HepG2 (cell line): Measurements from ENCODE around the gene MED15. TPM values are rescaled to one million over a fixed set of nuclear protein-coding genes. Genes with fewer than 3 reads are reported as not detected.

ENCODE experiments used
- ATAC-seq: fragments of 200-7000 bp; cut with Tn5 transposase; 3 replicates; pipeline ENCODE4 v1.9.1; 2020; ENCODE audit warnings: mild to moderate bottlenecking, moderate library complexity
- BruUV-seq: library from RNA; stranded (reverse); fragments of 400-500 nt; replicated peaks from 2 replicates; lab custom pipeline; 2021; lab: Mats Ljungman, UMichigan
- CTCF ChIA-PET: fragments of 300-600 bp; formaldehyde crosslinking; extraction: SDS; loops from one replicate; lab custom pipeline; 2021; ENCODE audit warnings: low total read pairs, inconsistent platforms, low intra/inter-chr PET ratio; lab: Yijun Ruan, JAX
- POLR2A ChIA-PET: fragments of 350-600 bp; sonication (Branson Sonifier 250); formaldehyde crosslinking; loops from one replicate; lab custom pipeline; 2020; ENCODE audit warnings: antibody characterized with exemption, inconsistent platforms; lab: Yijun Ruan, JAX
- DNase-seq: peaks from one replicate; pipeline ENCODE4 v3.0.0-alpha.2; 2015; ENCODE audit warnings: low spot score
- FAIRE-seq: peaks from 3 replicates; lab custom pipeline; 2011; peaks lifted over from hg19 to GRCh38; lab: Jason Lieb, UNC
- H2AFZ ChIP-seq: one replicate; pipeline ENCODE4 v1.6.1; 2011; ENCODE audit warnings: low read length, inconsistent platforms
- H3K27ac ChIP-seq: fragments of 300-600 bp; 3 replicates; pipeline ENCODE4 v1.8.0; 2011; ENCODE audit warnings: mixed run types, mild to moderate bottlenecking, mixed read lengths, low read length, inconsistent platforms; ENCODE audit not compliant: insufficient read depth; ENCODE audit errors: extremely low read length
- H3K27me3 ChIP-seq, 2 experiments: fragments of 200-600 bp in 1 of 2; 2 replicates in 1 of 2; 3 replicates in 1 of 2; pipeline versions ENCODE4 v1.6.0 to v1.8.0; 2011; ENCODE audit warnings: low read length in 2 of 2, mild to moderate bottlenecking in 2 of 2, moderate library complexity in 2 of 2, inconsistent platforms in 1 of 2; ENCODE audit not compliant: insufficient read depth in 2 of 2, control insufficient read depth in 1 of 2
- H3K36me3 ChIP-seq, 2 experiments: fragments of 200-600 bp in 1 of 2; replicated peaks in 1 of 2; 2 replicates in 1 of 2; 3 replicates in 1 of 2; pipeline versions ENCODE4 v1.5.1 to v1.8.0; 2011; ENCODE audit warnings: low read length in 2 of 2, inconsistent platforms in 1 of 2; ENCODE audit not compliant: insufficient read depth in 2 of 2, control insufficient read depth in 1 of 2
- H3K4me1 ChIP-seq: 2 replicates; pipeline ENCODE4 v1.5.1; 2012; ENCODE audit warnings: low read length, inconsistent platforms; ENCODE audit not compliant: insufficient read depth
- H3K4me2 ChIP-seq: 2 replicates; pipeline ENCODE4 v1.6.0; 2011; ENCODE audit warnings: low read depth, low read length, inconsistent platforms
- H3K4me3 ChIP-seq, 3 experiments: fragments of 200-600 bp in 1 of 3; sonication (generic), shearing (Covaris generic) in 1 of 3; replicated peaks in 1 of 3; 2 replicates each; pipeline ENCODE4 v1.5.1; 2011 to 2016; ENCODE audit warnings: low read length in 3 of 3, inconsistent platforms in 2 of 3, low read depth in 2 of 3, mild to moderate bottlenecking in 2 of 3, control low read depth in 1 of 3, mixed read lengths in 1 of 3; ENCODE audit not compliant: insufficient read depth in 1 of 3
- H3K79me2 ChIP-seq: one replicate; pipeline ENCODE4 v1.6.1; 2011; ENCODE audit warnings: low read length, inconsistent platforms; ENCODE audit not compliant: insufficient read depth
- H3K9ac ChIP-seq: 2 replicates; pipeline ENCODE4 v1.6.0; 2011; ENCODE audit warnings: mild to moderate bottlenecking, low read depth, low read length, inconsistent platforms; ENCODE audit not compliant: insufficient read depth
- H3K9me3 ChIP-seq: 2 replicates; pipeline ENCODE4 v1.5.1; 2012; ENCODE audit warnings: mild to moderate bottlenecking, low read length
- H4K20me1 ChIP-seq: 2 replicates; pipeline ENCODE4 v1.6.0; 2011; ENCODE audit warnings: inconsistent platforms, mild to moderate bottlenecking, low read length, moderate library complexity; ENCODE audit not compliant: insufficient read depth
- HOXA7 ChIP-seq: sonication (generic); formaldehyde crosslinking; IDR thresholded peaks from 2 replicates; pipeline ENCODE4 v1.8.1; 2022; ENCODE audit warnings: mild to moderate bottlenecking, missing genetic modification reagents, moderate library complexity
- KDM5B ChIP-seq: sonication (generic); formaldehyde crosslinking; IDR thresholded peaks from 2 replicates; pipeline ENCODE4 v1.4.0; 2020; ENCODE audit warnings: missing genetic modification reagents, mild to moderate bottlenecking, borderline replicate concordance
- KLF13 ChIP-seq: sonication (generic); formaldehyde crosslinking; IDR thresholded peaks from 2 replicates; pipeline ENCODE4 v1.4.0; 2020; ENCODE audit warnings: mild to moderate bottlenecking, missing genetic modification reagents
- KLF6 ChIP-seq: IDR thresholded peaks from 2 replicates; pipeline ENCODE4 v1.8.0; 2016; ENCODE audit warnings: missing biosample characterization, missing genetic modification reagents
- MIXL1 ChIP-seq: IDR thresholded peaks from 2 replicates; pipeline ENCODE4 v1.6.1; 2016
- NR2C2 ChIP-seq: sonication (generic); formaldehyde crosslinking; IDR thresholded peaks from 2 replicates; pipeline ENCODE4 v1.4.0; 2020; ENCODE audit warnings: missing genetic modification reagents, mild to moderate bottlenecking, moderate library complexity, borderline replicate concordance
- SMYD3 ChIP-seq: sonication (generic); formaldehyde crosslinking; IDR thresholded peaks from 2 replicates; pipeline ENCODE4 v1.8.1; 2023; ENCODE audit warnings: mild to moderate bottlenecking, missing genetic modification reagents
- SOX5 ChIP-seq: IDR thresholded peaks from 2 replicates; pipeline ENCODE4 v1.6.1; 2016; ENCODE audit warnings: borderline replicate concordance
- SP140L ChIP-seq: sonication (generic); formaldehyde crosslinking; IDR thresholded peaks from 2 replicates; pipeline ENCODE4 v1.4.0; 2020; ENCODE audit warnings: missing genetic modification reagents, borderline replicate concordance
- TCF12 ChIP-seq, 2 experiments: fragments of 450-650 bp in 1 of 2; sonication (generic) in 1 of 2; formaldehyde crosslinking in 1 of 2; IDR thresholded peaks; 2 replicates each; pipeline versions ENCODE4 v1.6.1 to v1.8.0; 2017 to 2022; ENCODE audit warnings: antibody characterized with exemption in 1 of 2, mild to moderate bottlenecking in 1 of 2, missing genetic modification reagents in 1 of 2, moderate library complexity in 1 of 2
- THAP11 ChIP-seq: IDR thresholded peaks from 2 replicates; pipeline ENCODE4 v1.6.1; 2016; ENCODE audit warnings: missing biosample characterization, missing genetic modification reagents
- XRCC5 ChIP-seq: fragments of 200-400 bp; formaldehyde crosslinking; optimal IDR thresholded peaks from 2 replicates; pipeline ENCODE3; 2017; ENCODE audit warnings: mild to moderate bottlenecking, low read length
- ZNF230 ChIP-seq: sonication (generic); formaldehyde crosslinking; IDR thresholded peaks from 2 replicates; pipeline ENCODE4 v1.4.0; 2020; ENCODE audit warnings: mild to moderate bottlenecking, missing genetic modification reagents
- ZNF251 ChIP-seq: sonication (generic); formaldehyde crosslinking; IDR thresholded peaks from 2 replicates; pipeline ENCODE4 v1.9.0; 2021; ENCODE audit warnings: mild to moderate bottlenecking, missing genetic modification reagents
- ZNF782 ChIP-seq: sonication (generic); formaldehyde crosslinking; IDR thresholded peaks from 2 replicates; pipeline ENCODE4 v1.4.0; 2020; ENCODE audit warnings: missing genetic modification reagents, mild to moderate bottlenecking, borderline replicate concordance
- WGBS: methylation state at CpG from one replicate; pipeline ENCODE4 v1.1.6; 2017; ENCODE audit warnings: low lambda C conversion rate; 5-methylcytosine and 5-hydroxymethylcytosine counted together
- in situ Hi-C: cut with HindIII; loops from 2 replicates; pipeline ENCODE4 v1.10.0; 2017; ENCODE audit warnings: low pct_unique_long_range_greater_than_20kb; ENCODE audit not compliant: extremely low pct_ligation_motif_present
- intact Hi-C: fragments of 100-400 bp; cut with micrococcal nuclease; formaldehyde crosslinking; loops from one replicate; pipeline ENCODE4 v1.10.0; 2022; ENCODE audit not compliant: unreplicated experiment
- polyA plus RNA-seq, 8 experiments: library from polyadenylated mRNA; depleted of rRNA in 3 of 8; stranded (reverse) in 7 of 8; unstranded in 1 of 8; fragments of >200 nt; fragmentation: Illumina TruSeq in 4 of 8; extraction: Trizol in 4 of 8; gene quantifications; 2 replicates each; pipeline versions ENCODE4 v1.2.1 to v1.2.3, GENCODE V29; 2011 to 2016; ENCODE audit warnings: low read depth in 4 of 8, missing spikeins in 1 of 8, mixed read lengths in 1 of 8; ENCODE audit not compliant: insufficient read depth in 1 of 8
- total RNA-seq, 5 experiments: library from RNA; depleted of rRNA; stranded (reverse); fragments of >200 nt; fragmentation: Illumina TruSeq; extraction: Trizol; gene quantifications; 2 replicates each; pipeline ENCODE4 v1.2.3, GENCODE V29; 2016; ENCODE audit warnings: low read depth in 1 of 5
- TF ChIP-seq, protein P1 (sequence below): IDR thresholded peaks from 2 replicates; pipeline ENCODE4 v1.6.1; 2016
- TF ChIP-seq, protein P2 (sequence below): sonication (generic); formaldehyde crosslinking; IDR thresholded peaks from 2 replicates; pipeline ENCODE4 v1.4.0; 2020; ENCODE audit warnings: missing genetic modification reagents

The MED15 gene
- total and polyA plus RNA-seq, 2 of the 13 experiments (the other 11 are each of a cell fraction or from before 2014, with no cell fraction given), result 14.3 to 27.0 TPM

DNA sequence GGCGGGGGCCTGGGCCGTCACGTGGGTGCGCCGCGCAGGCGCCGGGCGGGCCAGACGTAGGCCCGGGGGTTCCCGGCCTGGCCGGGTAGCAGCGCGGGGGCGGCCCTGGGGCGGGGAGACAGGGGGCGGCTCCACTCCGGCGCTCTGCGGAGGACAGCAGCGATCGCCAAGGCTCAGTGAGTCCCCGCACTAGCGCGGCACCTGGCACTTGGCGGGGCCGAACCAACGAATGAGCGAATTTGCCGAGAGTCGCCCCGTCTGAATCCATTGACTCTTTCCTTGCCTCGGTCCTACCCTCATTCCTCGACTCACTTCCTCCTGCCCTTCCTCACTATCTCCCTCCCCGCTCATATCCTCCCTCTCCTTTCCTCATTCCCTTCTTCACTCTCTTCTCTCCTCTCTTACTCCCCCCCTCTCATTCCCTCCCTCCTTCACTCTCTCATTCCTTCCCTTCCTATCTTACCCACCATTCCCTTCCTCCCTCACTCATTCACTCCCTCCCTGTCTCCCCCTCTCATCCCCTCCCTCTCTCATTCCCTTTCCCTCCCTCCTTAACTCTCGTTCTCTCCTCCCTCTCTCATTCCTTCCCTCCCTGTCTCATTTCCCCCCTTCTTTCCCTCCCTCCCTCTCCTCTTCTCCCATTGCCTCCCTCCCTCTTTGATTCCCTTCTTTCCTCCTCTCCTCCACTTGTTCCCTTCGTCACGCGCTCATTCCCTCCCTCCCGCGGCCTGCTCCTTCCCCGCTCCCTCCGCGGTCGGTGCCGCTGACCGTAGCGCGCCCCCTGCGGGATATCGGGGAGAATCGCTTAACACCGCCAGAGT, 11.3 kb upstream of the MED15 start:
- ATAC-seq (peak; percentile 95), DNase-seq (peak; percentile 76), FAIRE-seq (peak; percentile 26)
- CTCF ChIA-PET, result interaction anchor here (0.7 to 1.9 kb wide), 2 partner anchors 68 to 78 kb away, joined by 3 to 7 read pairs; no protein-coding TSS in a partner anchor
- under 1% methylated on average over 24 of the region's 54 CpGs for WGBS
- H3K79me2 ChIP-seq, result peaks cover 23% of the 10 kb centered on the region
- peak overlapping the region; percentile 100 for H3K4me2 ChIP-seq
- no TSS peak for BruUV-seq
- peak overlapping the region; percentile 83 for H2AFZ ChIP-seq
- H3K4me1 ChIP-seq, result peaks cover 40% of the 10 kb centered on the region
- intact Hi-C loops, result loop anchor here (10.0 kb wide), 1 partner anchor 71 kb away; no protein-coding TSS in a partner anchor
- no peaks in the 10 kb centered on the region; a peak in 1 of 5 replicates for H3K36me3 ChIP-seq
- no peaks in the 10 kb centered on the region; a peak in 1 of 5 replicates for H3K27me3 ChIP-seq
- no peaks in the 10 kb centered on the region for H4K20me1 ChIP-seq
- in situ Hi-C loops, result no loop called here
- H3K9ac ChIP-seq, result peak overlapping the region; percentile 90
- H3K9me3 ChIP-seq, result no peaks in the 10 kb centered on the region
- peak overlapping the region; percentile 65 to 88 (median 73) for H3K4me3 ChIP-seq
- POLR2A ChIA-PET, result interaction anchor here (0.6 to 1.4 kb wide), 2 partner anchors 16 to 176 kb away, joined by 3 read pairs; partner anchors contain the start of gene DGCR6L
- H3K27ac ChIP-seq, result peak overlapping the region; percentile 81
- peak; percentile 56; the same call in 1 of the 2 replicates for TF ChIP-seq MIXL1
- peak; percentile 80 for TF ChIP-seq THAP11 (CRISPR knock-in tag)
- TF ChIP-seq ZNF251 (CRISPR knock-in tag), result no peak
- TF ChIP-seq SP140L (CRISPR knock-in tag), result no peak
- TF ChIP-seq XRCC5, result peak; percentile 93
- peak; percentile 14; the same call in 1 of the 2 replicates for TF ChIP-seq SOX5 (CRISPR knock-in tag)
- peak; percentile 23; the same call in 1 of the 2 replicates for TF ChIP-seq ZNF230 (CRISPR knock-in tag)
- TF ChIP-seq KLF13 (CRISPR knock-in tag), result no peak
- TF ChIP-seq, protein P1, sequence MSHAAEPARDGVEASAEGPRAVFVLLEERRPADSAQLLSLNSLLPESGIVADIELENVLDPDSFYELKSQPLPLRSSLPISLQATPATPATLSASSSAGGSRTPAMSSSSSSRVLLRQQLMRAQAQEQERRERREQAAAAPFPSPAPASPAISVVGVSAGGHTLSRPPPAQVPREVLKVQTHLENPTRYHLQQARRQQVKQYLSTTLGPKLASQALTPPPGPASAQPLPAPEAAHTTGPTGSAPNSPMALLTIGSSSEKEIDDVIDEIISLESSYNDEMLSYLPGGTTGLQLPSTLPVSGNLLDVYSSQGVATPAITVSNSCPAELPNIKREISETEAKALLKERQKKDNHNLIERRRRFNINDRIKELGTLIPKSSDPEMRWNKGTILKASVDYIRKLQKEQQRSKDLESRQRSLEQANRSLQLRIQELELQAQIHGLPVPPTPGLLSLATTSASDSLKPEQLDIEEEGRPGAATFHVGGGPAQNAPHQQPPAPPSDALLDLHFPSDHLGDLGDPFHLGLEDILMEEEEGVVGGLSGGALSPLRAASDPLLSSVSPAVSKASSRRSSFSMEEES (CRISPR knock-in tag), result peak; percentile 79
- no peak for TF ChIP-seq TCF12 (IDR thresholded peaks at IDR 0.05)
- TF ChIP-seq TCF12 (CRISPR knock-in tag; IDR thresholded peaks at IDR 0.05), result no peak
- peak; percentile 41 for TF ChIP-seq KDM5B (CRISPR knock-in tag)
- no peak for TF ChIP-seq HOXA7 (CRISPR knock-in tag)
- TF ChIP-seq, protein P2, sequence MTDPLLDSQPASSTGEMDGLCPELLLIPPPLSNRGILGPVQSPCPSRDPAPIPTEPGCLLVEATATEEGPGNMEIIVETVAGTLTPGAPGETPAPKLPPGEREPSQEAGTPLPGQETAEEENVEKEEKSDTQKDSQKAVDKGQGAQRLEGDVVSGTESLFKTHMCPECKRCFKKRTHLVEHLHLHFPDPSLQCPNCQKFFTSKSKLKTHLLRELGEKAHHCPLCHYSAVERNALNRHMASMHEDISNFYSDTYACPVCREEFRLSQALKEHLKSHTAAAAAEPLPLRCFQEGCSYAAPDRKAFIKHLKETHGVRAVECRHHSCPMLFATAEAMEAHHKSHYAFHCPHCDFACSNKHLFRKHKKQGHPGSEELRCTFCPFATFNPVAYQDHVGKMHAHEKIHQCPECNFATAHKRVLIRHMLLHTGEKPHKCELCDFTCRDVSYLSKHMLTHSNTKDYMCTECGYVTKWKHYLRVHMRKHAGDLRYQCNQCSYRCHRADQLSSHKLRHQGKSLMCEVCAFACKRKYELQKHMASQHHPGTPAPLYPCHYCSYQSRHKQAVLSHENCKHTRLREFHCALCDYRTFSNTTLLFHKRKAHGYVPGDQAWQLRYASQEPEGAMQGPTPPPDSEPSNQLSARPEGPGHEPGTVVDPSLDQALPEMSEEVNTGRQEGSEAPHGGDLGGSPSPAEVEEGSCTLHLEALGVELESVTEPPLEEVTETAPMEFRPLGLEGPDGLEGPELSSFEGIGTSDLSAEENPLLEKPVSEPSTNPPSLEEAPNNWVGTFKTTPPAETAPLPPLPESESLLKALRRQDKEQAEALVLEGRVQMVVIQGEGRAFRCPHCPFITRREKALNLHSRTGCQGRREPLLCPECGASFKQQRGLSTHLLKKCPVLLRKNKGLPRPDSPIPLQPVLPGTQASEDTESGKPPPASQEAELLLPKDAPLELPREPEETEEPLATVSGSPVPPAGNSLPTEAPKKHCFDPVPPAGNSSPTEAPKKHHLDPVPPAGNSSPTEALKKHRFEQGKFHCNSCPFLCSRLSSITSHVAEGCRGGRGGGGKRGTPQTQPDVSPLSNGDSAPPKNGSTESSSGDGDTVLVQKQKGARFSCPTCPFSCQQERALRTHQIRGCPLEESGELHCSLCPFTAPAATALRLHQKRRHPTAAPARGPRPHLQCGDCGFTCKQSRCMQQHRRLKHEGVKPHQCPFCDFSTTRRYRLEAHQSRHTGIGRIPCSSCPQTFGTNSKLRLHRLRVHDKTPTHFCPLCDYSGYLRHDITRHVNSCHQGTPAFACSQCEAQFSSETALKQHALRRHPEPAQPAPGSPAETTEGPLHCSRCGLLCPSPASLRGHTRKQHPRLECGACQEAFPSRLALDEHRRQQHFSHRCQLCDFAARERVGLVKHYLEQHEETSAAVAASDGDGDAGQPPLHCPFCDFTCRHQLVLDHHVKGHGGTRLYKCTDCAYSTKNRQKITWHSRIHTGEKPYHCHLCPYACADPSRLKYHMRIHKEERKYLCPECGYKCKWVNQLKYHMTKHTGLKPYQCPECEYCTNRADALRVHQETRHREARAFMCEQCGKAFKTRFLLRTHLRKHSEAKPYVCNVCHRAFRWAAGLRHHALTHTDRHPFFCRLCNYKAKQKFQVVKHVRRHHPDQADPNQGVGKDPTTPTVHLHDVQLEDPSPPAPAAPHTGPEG (CRISPR knock-in tag), result no peak
- peak; percentile 17; the same call in 1 of the 2 replicates for TF ChIP-seq NR2C2 (CRISPR knock-in tag)
- TF ChIP-seq SMYD3 (CRISPR knock-in tag), result no peak
- no peak for TF ChIP-seq KLF6 (CRISPR knock-in tag)
- TF ChIP-seq ZNF782 (CRISPR knock-in tag), result no peak
